COLO829 (cell line): ENCODE measurements around the gene POLD3.

Experiments used
- DNase-seq: peaks from one replicate; pipeline ENCODE4 v3.0.0; 2012; ENCODE audit warnings: low spot score

Gene POLD3

GRCh38 chr11:74691755-74692154 lies 99.4 kb downstream of the POLD3 start:
- DNase-seq: no peak
